Body of pancreas (tissue), 4 donors: ENCODE results near the gene SLC2A4RG.

Experiments
- CTCF ChIP-seq, 7 experiments: fragments of 450-650 bp in 4 of 7; fragments of 200-600 bp in 3 of 7; sonication (generic) in 3 of 7; IDR thresholded peaks; one replicate each; pipeline ENCODE4 v1.5.1; 2016 to 2019; ENCODE audit warnings: antibody characterized with exemption in 7 of 7
- POLR2A ChIP-seq, 3 donors: fragments of 450-650 bp; IDR thresholded peaks; one replicate each; pipeline ENCODE4 v1.6.1; 2016; ENCODE audit warnings: antibody characterized with exemption in 3 of 3, mild to moderate bottlenecking in 2 of 3

DNA sequence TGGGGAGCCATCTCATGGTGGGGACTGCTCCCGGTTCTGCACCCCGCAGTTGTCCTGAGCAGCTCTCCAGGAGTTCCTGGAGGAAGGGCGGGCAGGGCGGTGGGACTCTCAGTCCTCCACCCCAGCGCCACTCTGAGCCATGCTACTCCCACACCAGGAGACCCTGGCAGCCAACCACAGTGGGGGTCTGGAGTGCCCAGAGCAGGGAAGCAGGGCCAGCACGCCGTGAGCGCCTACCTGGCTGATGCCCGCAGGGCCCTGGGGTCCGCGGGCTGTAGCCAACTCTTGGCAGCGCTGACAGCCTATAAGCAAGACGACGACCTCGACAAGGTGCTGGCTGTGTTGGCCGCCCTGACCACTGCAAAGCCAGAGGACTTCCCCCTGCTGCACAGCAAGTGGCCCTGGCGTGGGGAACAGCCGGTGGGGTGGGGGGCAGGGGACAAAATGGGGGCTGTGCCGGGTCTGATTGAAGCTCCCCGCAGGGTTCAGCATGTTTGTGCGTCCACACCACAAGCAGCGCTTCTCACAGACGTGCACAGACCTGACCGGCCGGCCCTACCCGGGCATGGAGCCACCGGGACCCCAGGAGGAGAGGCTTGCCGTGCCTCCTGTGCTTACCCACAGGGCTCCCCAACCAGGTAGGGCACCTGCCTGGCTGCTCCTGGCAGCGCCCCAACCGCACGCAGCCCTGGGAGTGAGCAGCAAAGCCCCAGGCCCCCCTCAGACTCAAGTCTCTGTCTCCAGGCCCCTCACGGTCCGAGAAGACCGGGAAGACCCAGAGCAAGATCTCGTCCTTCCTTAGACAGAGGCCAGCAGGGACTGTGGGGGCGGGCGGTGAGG, 44.8 kb upstream of the SLC2A4RG start:
- TF ChIP-seq CTCF (IDR thresholded peaks at IDR 0.05) (no peak), POLR2A (IDR thresholded peaks at IDR 0.05) (no peak)
